ENCODE results near the gene SMCO1. TPM values are rescaled to one million over a fixed set of nuclear protein-coding genes. Genes with fewer than 3 reads are reported as not detected.

SMCO1 gene
- not detected in 2 replicates for total RNA-seq (2012; rRNA removed)
- not detected in 2 replicates for polyA plus RNA-seq (2012; rRNA removed)
- polyA plus RNA-seq (2012; cell fraction: cytosol; rRNA removed): not detected in 2 replicates
- 0.03 TPM in 1 of 2 replicates, not detected in the other for polyA plus RNA-seq (2012; cell fraction: nucleus; rRNA removed; ENCODE audit: low replicate concordance)
- percentile 9 among the genes with signal in this experiment for Bru-seq, nascent RNA
- percentile 8 among the genes with signal in this experiment for BruChase-seq, experiment 1, labeled RNA remaining after a 6-hour chase
- BruChase-seq, experiment 2, labeled RNA remaining after a 2-hour chase: percentile 14 among the genes with signal in this experiment
- long read RNA-seq: 0 reads

- no peak within 1 kb of the TSS for H2BK20ac ChIP-seq (ENCODE audit: low read depth, low read length)
- H2BK15ac ChIP-seq (ENCODE audit: low read depth, low read length): no peak within 1 kb of the TSS
- 0 out of 2 replicates have a peak within 1 kb of the TSS, but pooled peaks have one; percentile 3 for H2BK120ac ChIP-seq (ENCODE audit: low read depth, low read length)
- no peak within 1 kb of the TSS for H3K4me3 ChIP-seq (ENCODE audit: insufficient read depth, low read depth, low read length)
- intact Hi-C loops (cut with micrococcal nuclease): loop anchor here (5.0 kb wide), 1 partner anchor 433 kb away; the partner anchor contains the start of gene TFRC
- H4K20me1 ChIP-seq (ENCODE audit: insufficient read depth, low read length): no peaks in the 10 kb centered on the region
- ATAC-seq (ENCODE audit: low read depth) (no peak), DNase-seq (no peak)
- no peak within 1 kb of the TSS for H2AK9ac ChIP-seq (replicated peaks; ENCODE audit: low read depth, low read length, poor library complexity)
- no peak within 1 kb of the TSS for H2AFZ ChIP-seq (replicated peaks; ENCODE audit: low read length, poor library complexity)
- in situ Hi-C loops (cut with MboI; ENCODE audit: low sequenced_read_pairs): loop anchor here (10.0 kb wide), 1 partner anchor 440 kb away; no protein-coding TSS in a partner anchor
- WGBS, 2 experiments (ENCODE audit: extremely low coverage in 2 of 2, insufficient read length in 1 of 2): 93% methylated on average over 2 of the region's 10 CpGs; no CpG with 5 or more reads in 1 of the 2 experiments
- H3K27ac ChIP-seq (ENCODE audit: insufficient read depth, low read length): no peak within 1 kb of the TSS
- BruUV-seq (replicated peaks): no TSS peak
- H2AK5ac ChIP-seq (ENCODE audit: low read depth, low read length): no peak within 1 kb of the TSS
- CTCF ChIA-PET: no interaction called here
- no peaks in the 10 kb centered on the region; the same call in 1 of the 2 replicates for H3K9me1 ChIP-seq (ENCODE audit: insufficient read depth, low read length)
- H2BK5ac ChIP-seq (ENCODE audit: low read depth, low read length, poor library complexity, severe bottlenecking): no peak within 1 kb of the TSS
- no peak within 1 kb of the TSS for H3K4me2 ChIP-seq (ENCODE audit: low read depth, low read length)
- dilution Hi-C loops (cut with HindIII; ENCODE audit: low sequenced_read_pairs, unreplicated experiment): no loop called here
- no peak within 1 kb of the TSS for H3K56ac ChIP-seq (ENCODE audit: extremely low read depth, insufficient read depth, low read length)
- no peak within 1 kb of the TSS for H4K8ac ChIP-seq (ENCODE audit: low read depth in 2 of 2, low read length in 2 of 2)
- H3K79me1 ChIP-seq (ENCODE audit: low read depth in 1 of 2, low read length in 2 of 2): no peaks in the 10 kb centered on the region
- no peaks in the 10 kb centered on the region for H3K27me3 ChIP-seq (ENCODE audit: control insufficient read depth, insufficient read depth, low read length)
- TF ChIP-seq USF2 (IDR thresholded peaks at IDR 0.05; ENCODE audit: low read depth, low read length) (no peak), MXI1 (IDR thresholded peaks at IDR 0.05; ENCODE audit: borderline replicate concordance, low read depth, low read length) (no peak), BHLHE40 (IDR thresholded peaks at IDR 0.05; ENCODE audit: low read depth, low read length) (no peak)
- 0 out of 2 replicates have a peak within 1 kb of the TSS, but pooled peaks have one; percentile 12 for H3K14ac ChIP-seq (replicated peaks; ENCODE audit: low read depth, low read length)
- no peak within 1 kb of the TSS for H4K5ac ChIP-seq (ENCODE audit: low read depth, low read length)
- no peak within 1 kb of the TSS for H4K91ac ChIP-seq (ENCODE audit: insufficient read depth, low read depth, low read length)
- H3K23ac ChIP-seq (ENCODE audit: low read depth, low read length): no peak within 1 kb of the TSS
- no peak within 1 kb of the TSS for H3K18ac ChIP-seq (ENCODE audit: low read depth, low read length)
- H3K9ac ChIP-seq (ENCODE audit: low read depth, low read length): no peak within 1 kb of the TSS
- POLR2A ChIA-PET (ENCODE audit: unreplicated experiment): no interaction called here
- no peaks in the 10 kb centered on the region for H3K36me3 ChIP-seq (ENCODE audit: control insufficient read depth, insufficient read depth, low read length)
- no peaks in the 10 kb centered on the region; the same call in 1 of the 2 replicates for H3K4me1 ChIP-seq (ENCODE audit: control insufficient read depth, insufficient read depth, low read length)
- no peak within 1 kb of the TSS for H3K4ac ChIP-seq (ENCODE audit: low read depth, low read length)
- H3K9me3 ChIP-seq (ENCODE audit: control insufficient read depth, insufficient read depth, low read length): peaks cover 20% of the 10 kb centered on the region
Measured at GRCh38 chr3:196514913-196515621, at the start of gene SMCO1. SMCO1 (minus strand) TSS chr3:196515346; CDS start chr3:196515209, 137 bp downstream.
